DLD1 (cell line): Measurements from ENCODE around the gene RBM7.

Source experiments
- in situ Hi-C: cut with HindIII; loops from 2 replicates; pipeline ENCODE4 v1.10.0; 2017; ENCODE audit warnings: low sequenced_read_pairs

Gene RBM7

GRCh38 chr11:114395736-114396135 is 4.7 kb upstream of the RBM7 start:
- in situ Hi-C loops = no loop called here

GRCh38 chr11:114396916-114397315 is 3.5 kb upstream of the RBM7 start:
- in situ Hi-C loops = no loop called here

- in situ Hi-C loops = no loop called here
These were observed 3.0 kb upstream of the RBM7 start for GRCh38 chr11:114397349-114397982.

- in situ Hi-C loops = no loop called here
These were observed 2.1 kb upstream of the RBM7 start for GRCh38 chr11:114398303-114398920.

- in situ Hi-C loops = no loop called here
These were observed 813 bp upstream of the RBM7 start for GRCh38 chr11:114399490-114400215.

GRCh38 chr11:114400915-114401223 is 403 bp downstream of the RBM7 start:
- in situ Hi-C loops = no loop called here

GRCh38 chr11:114401311-114401710 is 845 bp downstream of the RBM7 start:
- in situ Hi-C loops = no loop called here

GRCh38 chr11:114412946-114413345 is 12.5 kb downstream of the RBM7 start:
- in situ Hi-C loops = no loop called here

GRCh38 chr11:114413958-114414357 is 13.5 kb downstream of the RBM7 start:
- in situ Hi-C loops = no loop called here

GRCh38 chr11:114416441-114416961 is 16.0 kb downstream of the RBM7 start:
- in situ Hi-C loops = no loop called here

- in situ Hi-C loops = no loop called here
These were observed 25.8 kb downstream of the RBM7 start for GRCh38 chr11:114426280-114426679.

- in situ Hi-C loops = no loop called here
These were observed 29.8 kb downstream of the RBM7 start for GRCh38 chr11:114430290-114430689.

GRCh38 chr11:114432893-114433292 is 32.4 kb downstream of the RBM7 start:
- in situ Hi-C loops = no loop called here

- in situ Hi-C loops = no loop called here
These were observed 32.9 kb downstream of the RBM7 start for GRCh38 chr11:114433376-114433775.

- in situ Hi-C loops = no loop called here
These were observed 37.8 kb downstream of the RBM7 start for GRCh38 chr11:114438303-114438702.

- in situ Hi-C loops = no loop called here
These were observed 39.0 kb downstream of the RBM7 start, which contains the start of gene REXO2 for GRCh38 chr11:114439229-114440120. Gene REXO2, plus strand, starts transcription at chr11:114439467. Its CDS starts 62 bp downstream, at chr11:114439529.

GRCh38 chr11:114440121-114440860 is 39.8 kb downstream of the RBM7 start:
- in situ Hi-C loops = no loop called here

- in situ Hi-C loops = no loop called here
These were observed 40.7 kb downstream of the RBM7 start for GRCh38 chr11:114440971-114441763.

- in situ Hi-C loops = no loop called here
These were observed 41.5 kb downstream of the RBM7 start for GRCh38 chr11:114441921-114442320.
